ENCODE results near the gene ZIC4.

GRCh38 chr3:147355753-147356090 lies 50.6 kb downstream of the ZIC4 start:
- no peak for TF ChIP-seq CTCF (IDR thresholded peaks at IDR 0.05)
- no peak for TF ChIP-seq POLR2A (IDR thresholded peaks at IDR 0.05)
